GM10248 (cell line): ENCODE results near the gene CAMTA1.

ENCODE experiments used
- CTCF ChIA-PET: fragments of 300-600 bp; sonication (Branson Sonifier 250); formaldehyde crosslinking; extraction: SDS; loops from one replicate; lab custom pipeline; 2021; ENCODE audit warnings: antibody characterized with exemption; lab: Yijun Ruan, JAX
- POLR2A ChIA-PET: fragments of 350-650 bp; sonication (Branson Sonifier 250); formaldehyde crosslinking; extraction: SDS; loops from one replicate; lab custom pipeline; 2020; ENCODE audit warnings: antibody characterized with exemption; lab: Yijun Ruan, JAX
- DNase-seq: peaks from one replicate; pipeline ENCODE4 v3.0.0; 2012; ENCODE audit errors: extremely low spot score
- TF ChIP-seq, protein P1 (sequence below): IDR thresholded peaks from 2 replicates; pipeline ENCODE4 v1.5.1; 2012; ENCODE audit warnings: mild to moderate bottlenecking, low read depth; ENCODE audit errors: extremely low read depth, missing control alignments, control extremely low read depth

The CAMTA1 gene

DNA sequence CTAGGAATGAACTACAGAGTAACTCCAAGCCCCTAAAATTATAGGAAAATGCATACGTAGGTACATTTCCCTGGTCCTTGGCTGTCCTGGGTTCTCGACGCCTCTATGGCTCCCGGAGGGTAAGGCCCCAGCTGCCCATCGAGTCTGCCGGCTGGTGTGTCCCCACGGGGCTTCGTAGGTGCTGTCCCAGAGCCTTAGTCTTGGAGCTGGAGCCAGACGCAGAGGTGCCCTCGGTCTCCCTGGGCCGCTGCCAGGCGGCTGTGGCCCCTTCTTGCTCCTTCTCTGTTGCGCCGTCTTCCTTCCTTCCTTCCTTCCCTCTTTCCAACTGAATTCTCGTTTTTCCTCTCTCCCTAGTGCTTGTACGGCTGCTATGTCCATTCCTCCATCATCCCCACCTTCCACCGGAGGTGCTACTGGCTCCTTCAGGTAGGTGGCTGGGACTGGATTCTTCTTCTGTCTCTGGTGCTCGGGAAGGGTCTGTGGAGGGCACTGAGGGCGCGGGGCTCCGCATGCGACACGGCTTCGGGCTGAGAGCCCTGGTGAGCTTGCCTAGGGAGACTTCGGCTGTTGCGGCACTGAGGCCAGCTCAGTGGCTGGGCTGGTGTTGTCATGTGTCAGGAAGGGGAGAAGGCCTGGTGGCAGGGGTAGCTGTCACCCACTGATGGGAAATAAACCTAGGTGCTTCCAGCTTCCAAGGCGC, 682.4 kb downstream of the CAMTA1 start:
- ChIA-PET CTCF (no interaction called here), POLR2A (no interaction called here)
- TF ChIP-seq, protein P1, sequence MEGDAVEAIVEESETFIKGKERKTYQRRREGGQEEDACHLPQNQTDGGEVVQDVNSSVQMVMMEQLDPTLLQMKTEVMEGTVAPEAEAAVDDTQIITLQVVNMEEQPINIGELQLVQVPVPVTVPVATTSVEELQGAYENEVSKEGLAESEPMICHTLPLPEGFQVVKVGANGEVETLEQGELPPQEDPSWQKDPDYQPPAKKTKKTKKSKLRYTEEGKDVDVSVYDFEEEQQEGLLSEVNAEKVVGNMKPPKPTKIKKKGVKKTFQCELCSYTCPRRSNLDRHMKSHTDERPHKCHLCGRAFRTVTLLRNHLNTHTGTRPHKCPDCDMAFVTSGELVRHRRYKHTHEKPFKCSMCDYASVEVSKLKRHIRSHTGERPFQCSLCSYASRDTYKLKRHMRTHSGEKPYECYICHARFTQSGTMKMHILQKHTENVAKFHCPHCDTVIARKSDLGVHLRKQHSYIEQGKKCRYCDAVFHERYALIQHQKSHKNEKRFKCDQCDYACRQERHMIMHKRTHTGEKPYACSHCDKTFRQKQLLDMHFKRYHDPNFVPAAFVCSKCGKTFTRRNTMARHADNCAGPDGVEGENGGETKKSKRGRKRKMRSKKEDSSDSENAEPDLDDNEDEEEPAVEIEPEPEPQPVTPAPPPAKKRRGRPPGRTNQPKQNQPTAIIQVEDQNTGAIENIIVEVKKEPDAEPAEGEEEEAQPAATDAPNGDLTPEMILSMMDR: no peak
- DNase-seq: no peak

DNA sequence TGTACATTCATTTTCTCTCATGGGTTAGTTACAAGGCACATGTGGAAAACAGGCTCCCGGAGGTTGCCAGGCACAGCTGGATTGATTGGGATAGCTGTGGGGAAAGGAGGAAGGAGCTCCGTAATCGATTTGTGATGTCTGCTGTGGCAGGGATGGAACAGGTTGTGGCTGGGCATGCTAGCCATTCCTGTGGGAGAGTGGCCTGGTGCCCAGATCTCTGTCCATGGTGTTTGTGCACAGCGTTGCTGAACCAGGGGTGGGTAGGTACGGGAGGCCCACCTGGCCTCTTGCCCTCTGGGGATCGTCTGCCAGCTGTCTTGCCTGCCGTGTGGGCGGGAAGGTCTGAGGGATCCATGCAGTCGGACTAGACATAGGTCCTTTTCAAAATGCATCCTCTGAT, 683.0 kb downstream of the CAMTA1 start:
- POLR2A ChIA-PET: no interaction called here
- CTCF ChIA-PET: no interaction called here
- DNase-seq: no peak
- TF ChIP-seq, protein P1: no peak

DNA sequence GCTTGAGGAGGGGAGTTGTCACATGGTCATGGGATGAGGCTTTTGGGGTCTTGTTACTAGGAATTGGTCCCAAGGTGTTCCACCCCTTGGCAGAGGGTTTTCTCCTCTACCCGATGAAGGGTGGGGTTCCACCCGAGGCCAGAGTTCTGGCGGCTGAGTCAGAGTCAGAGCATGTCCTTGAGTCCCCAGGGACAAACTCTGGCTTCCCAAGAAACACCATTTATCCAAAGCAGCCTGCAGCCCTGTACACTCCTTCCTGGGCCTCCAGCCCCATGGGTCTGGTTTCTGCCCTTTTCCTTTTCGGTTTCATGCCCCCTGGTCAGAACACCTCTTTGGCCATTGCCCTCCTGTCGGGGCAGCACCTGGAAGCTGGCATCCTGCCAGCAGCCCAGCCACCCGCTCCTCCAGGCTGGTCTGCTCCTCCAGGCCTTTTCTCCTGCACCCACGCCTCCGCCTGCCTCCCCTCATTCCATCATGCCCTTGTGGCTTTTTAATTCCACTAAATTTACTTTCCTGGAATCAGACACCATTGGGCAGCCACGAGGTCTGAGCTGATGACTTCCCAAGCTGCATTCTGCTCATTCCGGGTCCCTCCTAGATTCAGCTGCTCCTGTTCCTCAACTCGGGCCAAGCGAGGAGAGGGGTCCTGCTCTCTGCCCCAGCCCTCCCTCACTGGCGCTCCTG, 684.1 kb downstream of the CAMTA1 start:
- TF ChIP-seq, protein P1: no peak
- no peak for DNase-seq
- POLR2A ChIA-PET: no interaction called here
- CTCF ChIA-PET: no interaction called here

DNA sequence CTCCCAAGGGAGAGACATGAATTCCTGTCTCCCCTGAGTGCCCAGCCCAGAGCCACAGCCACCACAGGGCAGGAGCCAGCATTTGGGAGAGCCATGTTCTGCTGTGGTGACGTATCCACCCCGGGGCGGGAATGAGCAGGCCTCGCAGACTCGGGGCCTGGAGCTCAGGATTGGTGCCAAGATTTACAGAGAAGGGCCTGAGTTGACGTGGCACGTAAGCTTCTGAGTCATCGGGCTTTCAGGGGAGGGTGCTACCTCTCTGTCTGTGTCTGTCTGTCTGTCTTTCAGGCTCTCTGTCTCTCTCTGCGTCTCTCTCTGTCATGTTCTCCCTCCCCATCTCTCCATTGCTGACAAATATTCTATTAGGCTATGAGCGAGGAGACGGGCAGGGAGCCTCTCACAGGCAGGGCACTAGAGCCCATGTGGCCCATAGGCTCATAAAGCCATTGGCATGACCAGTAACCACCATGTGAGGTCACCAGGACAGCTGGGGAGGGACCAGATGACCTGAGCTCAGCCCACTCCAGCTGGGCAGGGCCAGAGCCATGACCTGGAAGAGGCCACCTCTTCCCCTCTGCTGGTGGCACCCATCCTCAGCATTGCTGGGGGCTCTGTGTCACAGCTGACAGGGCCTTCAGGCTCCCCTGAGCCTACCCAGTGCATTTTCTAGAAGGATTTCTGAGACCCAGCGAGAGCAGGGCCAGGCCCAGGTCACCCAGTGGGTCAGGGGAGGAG, 685.8 kb downstream of the CAMTA1 start:
- ChIA-PET POLR2A (no interaction called here), CTCF (no interaction called here)
- TF ChIP-seq, protein P1: no peak
- no peak for DNase-seq

DNA sequence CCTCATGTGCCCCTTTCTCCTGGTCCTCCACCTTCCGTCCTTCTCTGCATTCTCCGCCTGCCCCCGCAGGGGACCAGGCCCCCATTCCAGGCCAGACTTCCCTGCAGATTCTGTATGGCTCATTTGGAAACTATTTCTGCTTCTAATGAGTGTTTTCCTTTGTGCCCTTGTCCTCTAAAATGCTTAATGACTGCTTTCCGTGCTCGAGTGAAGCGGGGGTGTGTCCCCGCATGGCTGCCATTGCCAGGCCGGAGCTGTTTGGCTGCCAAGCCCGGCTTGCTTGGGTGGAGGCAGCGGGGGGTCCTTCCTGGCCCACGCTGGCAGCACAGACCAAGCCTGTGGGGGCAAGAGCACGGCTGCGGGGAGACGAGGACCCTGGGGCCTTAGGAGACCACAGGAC, 686.6 kb downstream of the CAMTA1 start:
- no peak for DNase-seq
- ChIA-PET CTCF (no interaction called here), POLR2A (no interaction called here)
- TF ChIP-seq, protein P1: no peak
